GM10266 (cell line): ENCODE measurements around the gene RMDN2.
"Not testable (repeated sequence)": the region's sequence is repeated elsewhere in the genome, so short reads cannot be mapped to it uniquely, and the experiment has no call there.

Experiments
- DNase-seq: peaks from one replicate; pipeline ENCODE4 v3.0.0; 2012; ENCODE audit errors: extremely low spot score
- CTCF ChIP-seq: IDR thresholded peaks from 2 replicates; pipeline ENCODE4 v1.5.1; 2012; ENCODE audit warnings: mild to moderate bottlenecking, low read depth; ENCODE audit not compliant: control insufficient read depth, insufficient read depth; ENCODE audit errors: missing control alignments

The RMDN2 gene

GRCh38 chr2:37918742-37919186 is 6.3 kb upstream of the RMDN2 start:
- no peak for DNase-seq

GRCh38 chr2:37919631-37920032 is 5.5 kb upstream of the RMDN2 start:
- TF ChIP-seq CTCF: no peak
- DNase-seq: no peak

More at GRCh38 chr2:37918742-37919186, 6.3 kb upstream of the RMDN2 start:
- TF ChIP-seq CTCF: no peak

GRCh38 chr2:37920570-37920969 is 4.5 kb upstream of the RMDN2 start:
- DNase-seq: no peak
- TF ChIP-seq CTCF: no peak

- TF ChIP-seq CTCF: no peak
- DNase-seq: no peak
Observed at GRCh38 chr2:37921781-37922180, 3.3 kb upstream of the RMDN2 start.

GRCh38 chr2:37923308-37924055 is 1.6 kb upstream of the RMDN2 start:
- no peak for TF ChIP-seq CTCF
- DNase-seq: no peak

- no peak for TF ChIP-seq CTCF
Observed at GRCh38 chr2:37926635-37927034, 1.5 kb downstream of the RMDN2 start.

GRCh38 chr2:37928377-37928776 is 3.3 kb downstream of the RMDN2 start:
- DNase-seq: no peak
- TF ChIP-seq CTCF: no peak

More at GRCh38 chr2:37926635-37927034, 1.5 kb downstream of the RMDN2 start:
- DNase-seq: no peak

GRCh38 chr2:37930392-37930791 is 5.3 kb downstream of the RMDN2 start:
- DNase-seq: not testable (repeated sequence)

GRCh38 chr2:37932873-37933272 is 7.8 kb downstream of the RMDN2 start:
- not testable (repeated sequence) for DNase-seq
